Measurements from ENCODE around the gene ATRIP. TPM values are rescaled to one million over a fixed set of nuclear protein-coding genes. Genes with fewer than 3 reads are reported as not detected.

ATRIP gene
- polyA plus RNA-seq, 3 donors, result 1.8 to 4.7 (median 2.8) TPM

- Mint-ChIP-seq H3K4me1 (peaks cover 11% of the 10 kb centered on the region), H3K27ac (peak overlapping the region in 1 of 7 donors; percentile 35), H3K36me3 (peaks cover 24 to 31% of the 10 kb centered on the region in 2 donors), H3K4me3 (peak overlapping the region; percentile 79 to 87), H3K9me3 (peaks cover 0 to 5% (median 0%) of the 10 kb centered on the region in 7 donors), H3K27me3 (ENCODE audit: low read depth in 3 of 3) (peaks cover 24 to 38% (median 26%) of the 10 kb centered on the region in 3 donors)
- Histone ChIP-seq H3K27ac (ENCODE audit: low read depth in 1 of 2, low read length in 2 of 2) (no peak overlapping the region), H3K79me2 (ENCODE audit: insufficient read depth, low read length) (no peaks in the 10 kb centered on the region), H3K27me3 (ENCODE audit: control insufficient read depth in 2 of 2, insufficient read depth in 2 of 2, low read length in 2 of 2) (peaks cover 3 to 27% of the 10 kb centered on the region in 2 donors), H3K9me3 (replicated peaks in 1 of 2; ENCODE audit: control insufficient read depth in 1 of 2, insufficient read depth in 1 of 2, low read length in 2 of 2) (no peaks in the 10 kb centered on the region), H2AFZ (ENCODE audit: insufficient read depth, low read depth, low read length, poor library complexity, severe bottlenecking) (peak overlapping the region; percentile 84), H3K4me1 (ENCODE audit: control insufficient read depth in 1 of 2, insufficient read depth in 2 of 2, low read length in 2 of 2) (peaks cover 7 to 8% of the 10 kb centered on the region in 2 donors), H3K36me3 (replicated peaks in 1 of 2; ENCODE audit: control insufficient read depth in 1 of 2, insufficient read depth in 2 of 2, low read length in 2 of 2) (peaks cover 12 to 26% of the 10 kb centered on the region in 2 donors), H3K4me2 (replicated peaks; ENCODE audit: extremely low read depth, low read length, poor library complexity, severe bottlenecking) (peak overlapping the region; percentile 94), H3K4me3 (replicated peaks in 1 of 3; ENCODE audit: low read depth in 2 of 3, low read length in 3 of 3) (peak overlapping the region; percentile 45 to 78 (median 59)), H4K20me1 (ENCODE audit: insufficient read depth, low read length) (no peaks in the 10 kb centered on the region), H3K9ac (ENCODE audit: insufficient read depth, low read length, poor library complexity, severe bottlenecking) (peak overlapping the region; percentile 66)
- intact Hi-C loops (cut with micrococcal nuclease), result no loop called here
- TF ChIP-seq, protein P1, sequence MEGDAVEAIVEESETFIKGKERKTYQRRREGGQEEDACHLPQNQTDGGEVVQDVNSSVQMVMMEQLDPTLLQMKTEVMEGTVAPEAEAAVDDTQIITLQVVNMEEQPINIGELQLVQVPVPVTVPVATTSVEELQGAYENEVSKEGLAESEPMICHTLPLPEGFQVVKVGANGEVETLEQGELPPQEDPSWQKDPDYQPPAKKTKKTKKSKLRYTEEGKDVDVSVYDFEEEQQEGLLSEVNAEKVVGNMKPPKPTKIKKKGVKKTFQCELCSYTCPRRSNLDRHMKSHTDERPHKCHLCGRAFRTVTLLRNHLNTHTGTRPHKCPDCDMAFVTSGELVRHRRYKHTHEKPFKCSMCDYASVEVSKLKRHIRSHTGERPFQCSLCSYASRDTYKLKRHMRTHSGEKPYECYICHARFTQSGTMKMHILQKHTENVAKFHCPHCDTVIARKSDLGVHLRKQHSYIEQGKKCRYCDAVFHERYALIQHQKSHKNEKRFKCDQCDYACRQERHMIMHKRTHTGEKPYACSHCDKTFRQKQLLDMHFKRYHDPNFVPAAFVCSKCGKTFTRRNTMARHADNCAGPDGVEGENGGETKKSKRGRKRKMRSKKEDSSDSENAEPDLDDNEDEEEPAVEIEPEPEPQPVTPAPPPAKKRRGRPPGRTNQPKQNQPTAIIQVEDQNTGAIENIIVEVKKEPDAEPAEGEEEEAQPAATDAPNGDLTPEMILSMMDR (IDR thresholded peaks at IDR 0.05), result no peak
- peak; percentile 20 to 41 (median 37) for DNase-seq
- under 1% methylated on average over 84 of the region's 86 CpGs for WGBS (ENCODE audit: insufficient coverage)
Observed at GRCh38 chr3:48429317-48429959, 17.1 kb upstream of the ATRIP start.

DNA sequence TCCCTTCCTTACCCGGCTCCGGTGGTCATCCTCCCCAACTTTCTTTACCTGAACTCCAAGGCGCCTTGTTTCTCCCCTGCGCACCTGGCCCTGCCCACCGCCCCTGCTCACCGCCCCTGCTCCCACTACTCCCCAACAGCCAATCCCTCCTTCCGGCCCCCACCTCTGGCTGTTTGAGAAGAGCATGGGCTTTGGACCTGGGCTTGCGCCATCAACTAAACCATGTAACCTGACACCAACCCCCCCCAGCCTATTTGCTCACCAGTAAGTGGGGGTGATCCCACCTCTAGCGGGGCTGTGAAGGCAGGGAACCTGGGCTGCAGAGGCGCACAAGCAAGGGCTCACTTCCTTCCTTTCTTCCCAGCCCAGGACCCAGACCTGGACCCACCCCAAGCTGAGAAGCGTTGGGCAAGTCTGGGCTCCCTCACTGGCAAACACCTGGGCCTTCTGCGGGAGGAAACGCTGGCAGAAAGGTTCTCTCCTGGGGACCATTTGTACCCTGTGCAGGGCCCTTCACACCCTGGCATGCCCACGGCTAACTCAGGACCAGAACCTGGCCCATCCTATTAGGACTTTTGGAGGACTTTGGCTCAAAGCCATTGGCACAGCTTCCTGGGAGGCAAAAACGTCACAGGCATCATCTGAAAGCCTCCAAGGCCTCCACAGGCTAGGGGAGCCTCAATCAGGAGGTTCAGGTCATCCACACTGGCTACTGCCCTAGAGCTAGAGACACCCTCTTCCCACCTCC lies 16.4 kb upstream of the ATRIP start, which contains the start of gene PLXNB1:
Gene PLXNB1, minus strand, starts transcription at position 127 of the 748 bp plus-strand sequence. CDS start 5,475 bp downstream, outside the sequence.
- no peaks in the 10 kb centered on the region for H4K20me1 ChIP-seq (ENCODE audit: insufficient read depth, low read length)
- peak within 1 kb of the TSS; percentile 94 for H3K4me2 ChIP-seq (replicated peaks; ENCODE audit: extremely low read depth, low read length, poor library complexity, severe bottlenecking)
- peak within 1 kb of the TSS; percentile 84 for H2AFZ ChIP-seq (ENCODE audit: insufficient read depth, low read depth, low read length, poor library complexity, severe bottlenecking)
- Mint-ChIP-seq H3K4me3 (peak within 1 kb of the TSS; percentile 79 to 87), H3K36me3 (peaks cover 24 to 34% of the 10 kb centered on the region in 2 donors), H3K4me1 (peaks cover 14% of the 10 kb centered on the region), H3K27me3 (ENCODE audit: low read depth in 3 of 3) (peaks cover 24 to 38% (median 26%) of the 10 kb centered on the region in 3 donors), H3K9me3 (peaks cover 0 to 5% (median 0%) of the 10 kb centered on the region in 7 donors), H3K27ac (peak within 1 kb of the TSS in 3 of 7 donors; percentile 18 to 79 (median 35))
- intact Hi-C loops (cut with micrococcal nuclease), result loop anchor here in 1 of 2 donors (10.0 kb wide), 1 partner anchor 235 kb away; no protein-coding TSS in a partner anchor
- H3K36me3 ChIP-seq (replicated peaks in 1 of 2; ENCODE audit: control insufficient read depth in 1 of 2, insufficient read depth in 2 of 2, low read length in 2 of 2), result peaks cover 12 to 29% of the 10 kb centered on the region in 2 donors
- 9% methylated on average over 13 of the region's 15 CpGs for WGBS (ENCODE audit: insufficient coverage)
- peaks cover 3 to 27% of the 10 kb centered on the region in 2 donors for H3K27me3 ChIP-seq (ENCODE audit: control insufficient read depth in 2 of 2, insufficient read depth in 2 of 2, low read length in 2 of 2)
- peaks cover 7 to 8% of the 10 kb centered on the region in 2 donors for H3K4me1 ChIP-seq (ENCODE audit: control insufficient read depth in 1 of 2, insufficient read depth in 2 of 2, low read length in 2 of 2)
- H3K79me2 ChIP-seq (ENCODE audit: insufficient read depth, low read length), result peaks cover under 1% of the 10 kb centered on the region
- peak within 1 kb of the TSS; percentile 66 for H3K9ac ChIP-seq (ENCODE audit: insufficient read depth, low read length, poor library complexity, severe bottlenecking)
- TF ChIP-seq, protein P1 (IDR thresholded peaks at IDR 0.05), result no peak
- H3K27ac ChIP-seq (ENCODE audit: low read depth in 1 of 2, low read length in 2 of 2), result no peak within 1 kb of the TSS
- no peak for DNase-seq
- peak within 1 kb of the TSS; percentile 45 to 78 (median 59) for H3K4me3 ChIP-seq (replicated peaks in 1 of 3; ENCODE audit: low read depth in 2 of 3, low read length in 3 of 3)
- no peaks in the 10 kb centered on the region for H3K9me3 ChIP-seq (replicated peaks in 1 of 2; ENCODE audit: control insufficient read depth in 1 of 2, insufficient read depth in 1 of 2, low read length in 2 of 2)
